Body of pancreas (tissue), 4 donors: ENCODE results near the gene CCDC148.

Experiments used
- CTCF ChIP-seq, 7 experiments: fragments of 450-650 bp in 4 of 7; fragments of 200-600 bp in 3 of 7; sonication (generic) in 3 of 7; IDR thresholded peaks; one replicate each; pipeline ENCODE4 v1.5.1; 2016 to 2019; ENCODE audit warnings: antibody characterized with exemption in 7 of 7
- POLR2A ChIP-seq, 3 donors: fragments of 450-650 bp; IDR thresholded peaks; one replicate each; pipeline ENCODE4 v1.6.1; 2016; ENCODE audit warnings: antibody characterized with exemption in 3 of 3, mild to moderate bottlenecking in 2 of 3

- TF ChIP-seq CTCF (IDR thresholded peaks at IDR 0.05): no peak
- TF ChIP-seq POLR2A (IDR thresholded peaks at IDR 0.05): no peak
Measured at GRCh38 chr2:158202161-158202815, 254.3 kb downstream of the CCDC148 start.
